B cell (primary cell): Measurements from ENCODE around the gene WWC1. TPM values are rescaled to one million over a fixed set of nuclear protein-coding genes. Genes with fewer than 3 reads are reported as not detected.

Experiments
- ATAC-seq: fragments of 200-7000 bp; cut with Tn5 transposase; one replicate; pipeline ENCODE4 v1.10.0; 2021; ENCODE audit warnings: low read depth, mild to moderate bottlenecking, moderate number of reproducible peaks, moderate library complexity
- CTCF ChIA-PET: fragments of 350-600 bp; sonication (Branson Sonifier 250); formaldehyde crosslinking; loops from one replicate; lab custom pipeline; 2021; ENCODE audit warnings: antibody characterized with exemption, inconsistent platforms; lab: Charles Lee
- POLR2A ChIA-PET: fragments of 350-600 bp; sonication (Branson Sonifier 250); formaldehyde crosslinking; loops from one replicate; lab custom pipeline; 2021; ENCODE audit warnings: antibody characterized with exemption; lab: Charles Lee
- DNase-seq: peaks from one replicate; pipeline ENCODE4 v3.0.0; 2013
- H2AFZ ChIP-seq: 2 replicates; pipeline ENCODE4 v1.6.1; 2012; ENCODE audit warnings: mild to moderate bottlenecking, low read depth, low read length; ENCODE audit not compliant: insufficient read depth, poor library complexity, severe bottlenecking
- H3K27ac ChIP-seq, 2 donors: 1 replicate in 1 of 2; 2 replicates in 1 of 2; pipeline ENCODE4 v1.5.1; 2012 to 2013; ENCODE audit warnings: low read length in 2 of 2, mild to moderate bottlenecking in 2 of 2, moderate library complexity in 1 of 2
- H3K27me3 ChIP-seq, 4 experiments: fragments of 200-600 bp in 1 of 4; sonication (generic) in 1 of 4; replicated peaks in 1 of 4; 1 replicate in 2 of 4; 2 replicates in 2 of 4; pipeline versions ENCODE4 v1.6.1 to v1.7.0; 2013 to 2016; ENCODE audit warnings: low read length in 3 of 4, mild to moderate bottlenecking in 2 of 4, mixed read lengths in 1 of 4, moderate library complexity in 1 of 4; ENCODE audit not compliant: insufficient read depth in 4 of 4, control insufficient read depth in 3 of 4; ENCODE audit errors: control extremely low read depth in 1 of 4
- H3K36me3 ChIP-seq, 2 experiments: replicated peaks in 1 of 2; 1 replicate in 1 of 2; 2 replicates in 1 of 2; pipeline versions ENCODE4 v1.6.1 to v1.7.1; 2013; ENCODE audit warnings: low read length in 1 of 2; ENCODE audit not compliant: insufficient read depth in 2 of 2, control insufficient read depth in 1 of 2; ENCODE audit errors: control extremely low read depth in 1 of 2, extremely low read depth in 1 of 2
- H3K4me1 ChIP-seq, 2 donors: fragments of 200-600 bp in 1 of 2; sonication (generic) in 1 of 2; 1 replicate in 1 of 2; 2 replicates in 1 of 2; pipeline versions ENCODE4 v1.5.1 to v1.6.1; 2013 to 2017; ENCODE audit warnings: low read length in 2 of 2; ENCODE audit not compliant: control insufficient read depth in 2 of 2, insufficient read depth in 2 of 2
- H3K4me2 ChIP-seq: replicated peaks from 2 replicates; pipeline ENCODE3; 2012; ENCODE audit warnings: mild to moderate bottlenecking, low read depth, low read length; ENCODE audit not compliant: poor library complexity, severe bottlenecking
- H3K4me3 ChIP-seq, 5 experiments: fragments of 200-600 bp in 1 of 5; sonication (generic) in 1 of 5; 1 replicate in 3 of 5; 2 replicates in 2 of 5; pipeline versions ENCODE4 v1.5.1 to v1.7.0; 2011 to 2016; ENCODE audit warnings: low read length in 4 of 5, mild to moderate bottlenecking in 4 of 5, low read depth in 2 of 5, control low read depth in 1 of 5, moderate library complexity in 1 of 5; ENCODE audit not compliant: insufficient read depth in 1 of 5; ENCODE audit errors: control extremely low read depth in 1 of 5, extremely low read depth in 1 of 5
- H3K79me2 ChIP-seq: fragments of 200-600 bp; sonication (generic); one replicate; pipeline ENCODE4 v1.6.0; 2016; ENCODE audit warnings: low read length; ENCODE audit not compliant: control insufficient read depth, insufficient read depth
- H3K9ac ChIP-seq: fragments of 200-600 bp; sonication (generic); 2 replicates; pipeline ENCODE4 v1.6.1; 2017; ENCODE audit warnings: mild to moderate bottlenecking, low read length, moderate library complexity
- H3K9me3 ChIP-seq, 3 donors: one replicate each; pipeline versions ENCODE4 v1.6.1 to v1.7.1; 2013; ENCODE audit warnings: low read length in 2 of 3; ENCODE audit not compliant: control insufficient read depth in 2 of 3, insufficient read depth in 1 of 3; ENCODE audit errors: control extremely low read depth in 1 of 3
- H4K20me1 ChIP-seq: 2 replicates; pipeline ENCODE4 v1.6.0; 2012; ENCODE audit warnings: mild to moderate bottlenecking, low read length; ENCODE audit not compliant: insufficient read depth, control insufficient read depth, poor library complexity, severe bottlenecking
- H3K27ac Mint-ChIP-seq: one replicate; pipeline ENCODE4 v1.8.0; 2021; ENCODE audit warnings: mixed read lengths
- H3K27me3 Mint-ChIP-seq: one replicate; pipeline ENCODE4 v1.8.0; 2021; ENCODE audit warnings: mixed read lengths
- H3K4me1 Mint-ChIP-seq: one replicate; pipeline ENCODE4 v1.8.0; 2021; ENCODE audit warnings: mixed read lengths
- H3K4me3 Mint-ChIP-seq: one replicate; pipeline ENCODE4 v1.8.0; 2021; ENCODE audit warnings: mixed read lengths
- H3K9me3 Mint-ChIP-seq: one replicate; pipeline ENCODE4 v1.8.0; 2022; ENCODE audit warnings: mixed read lengths; ENCODE audit not compliant: insufficient read depth
- CTCF ChIP-seq: fragments of 200-600 bp; IDR thresholded peaks from one replicate; pipeline ENCODE4 v1.8.0; 2022; ENCODE audit warnings: antibody characterized with exemption, mild to moderate bottlenecking
- EZH2 ChIP-seq: IDR thresholded peaks from 2 replicates; pipeline ENCODE4 v1.6.1; 2012; ENCODE audit warnings: borderline replicate concordance, low read depth, mild to moderate bottlenecking, moderate library complexity, low read length; ENCODE audit not compliant: insufficient read depth, poor library complexity, severe bottlenecking
- WGBS: methylation state at CpG from one replicate; pipeline ENCODE4 v1.1.5; 2013; ENCODE audit warnings: missing lambda C conversion rate; ENCODE audit not compliant: insufficient coverage; 5-methylcytosine and 5-hydroxymethylcytosine counted together
- intact Hi-C: fragments of 100-400 bp; cut with micrococcal nuclease; formaldehyde crosslinking; loops from one replicate; pipeline ENCODE4 v1.10.0; 2022
- polyA plus RNA-seq: library from polyadenylated mRNA; depleted of rRNA; stranded (reverse); fragments of >200 nt; gene quantifications from 2 replicates; pipeline ENCODE4 v1.2.3, GENCODE V29; 2012
- total RNA-seq, 2 donors: library from RNA; stranded (reverse); fragments of 120-200 nt in 1 of 2; gene quantifications; 1 replicate in 1 of 2; 2 replicates in 1 of 2; pipeline versions ENCODE4 v1.2.3 to v1.2.4, GENCODE V29; 2013 to 2022

The WWC1 gene
- total and polyA plus RNA-seq, 2 donors (not counting 1 experiment from before 2014, with no cell fraction given) = 1.5 to 2.0 TPM

DNA sequence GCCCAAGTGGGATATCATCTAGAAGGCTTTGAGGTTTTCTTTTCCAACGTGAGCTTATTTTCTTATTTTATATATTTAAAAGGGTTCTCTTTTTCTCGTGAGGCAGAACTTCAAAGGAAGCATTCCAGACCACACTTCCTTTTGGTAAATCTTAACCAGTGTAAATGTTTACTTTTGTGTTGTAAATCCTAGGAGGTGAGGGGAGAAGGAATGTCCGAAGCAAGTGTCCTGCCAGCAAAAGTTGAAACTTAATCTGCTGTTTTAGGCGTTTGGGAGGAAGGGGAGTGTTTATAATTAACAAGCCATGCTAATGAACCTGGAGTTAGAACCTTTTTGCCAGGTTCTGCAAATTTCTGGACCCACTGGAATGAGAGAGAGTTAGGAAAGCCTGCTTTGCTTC, 37.9 kb downstream of the WWC1 start:
- H3K27ac Mint-ChIP-seq = no peak overlapping the region
- H3K4me1 Mint-ChIP-seq = peaks cover 4% of the 10 kb centered on the region
- H3K27me3 ChIP-seq = peaks cover 0 to 2% (median 0%) of the 10 kb centered on the region in 4 experiments
- H3K9me3 ChIP-seq = peaks cover 0 to 3% (median 0%) of the 10 kb centered on the region in 3 donors
- H3K4me2 ChIP-seq = no peak overlapping the region
- H2AFZ ChIP-seq = no peak overlapping the region
- H3K79me2 ChIP-seq = no peaks in the 10 kb centered on the region
- ChIA-PET POLR2A (no interaction called here), CTCF (no interaction called here)
- 9% methylated on average over 2 of the region's 4 CpGs for WGBS
- intact Hi-C loops = no loop called here
- no peaks in the 10 kb centered on the region for H3K9me3 Mint-ChIP-seq
- no peaks in the 10 kb centered on the region for H4K20me1 ChIP-seq
- H3K9ac ChIP-seq = no peak overlapping the region
- H3K27me3 Mint-ChIP-seq = peaks cover 10% of the 10 kb centered on the region
- DNase-seq (no peak), ATAC-seq (no peak)
- H3K36me3 ChIP-seq = no peaks in the 10 kb centered on the region
- no peaks in the 10 kb centered on the region for H3K4me1 ChIP-seq
- H3K27ac ChIP-seq = no peak overlapping the region
- H3K4me3 ChIP-seq = no peak overlapping the region
- H3K4me3 Mint-ChIP-seq = no peak overlapping the region
- TF ChIP-seq CTCF = no peak
- no peak for TF ChIP-seq EZH2

- Histone ChIP-seq H3K79me2 (no peaks in the 10 kb centered on the region), H3K27me3 (peaks cover 0 to 2% (median 0%) of the 10 kb centered on the region in 4 experiments), H3K4me1 (no peaks in the 10 kb centered on the region), H3K9ac (no peak overlapping the region), H4K20me1 (no peaks in the 10 kb centered on the region), H3K9me3 (no peaks in the 10 kb centered on the region), H3K4me3 (no peak overlapping the region), H3K27ac (no peak overlapping the region), H3K4me2 (no peak overlapping the region), H2AFZ (no peak overlapping the region), H3K36me3 (no peaks in the 10 kb centered on the region)
- Mint-ChIP-seq H3K27me3 (peaks cover 9% of the 10 kb centered on the region), H3K27ac (no peak overlapping the region), H3K4me3 (no peak overlapping the region), H3K4me1 (peaks cover 4% of the 10 kb centered on the region), H3K9me3 (no peaks in the 10 kb centered on the region)
- TF ChIP-seq EZH2 (no peak), CTCF (no peak)
- POLR2A ChIA-PET = no interaction called here
- intact Hi-C loops = no loop called here
- CTCF ChIA-PET = no interaction called here
- DNase-seq (no peak), ATAC-seq (no peak)
Measured at GRCh38 chr5:168332042-168332441, 40.6 kb downstream of the WWC1 start.
